Hematopoietic multipotent progenitor cell (in vitro differentiated cells): ENCODE results near the gene DCTN2. TPM values are rescaled to one million over a fixed set of nuclear protein-coding genes. Genes with fewer than 3 reads are reported as not detected.
"Not testable (repeated sequence)": the region's sequence is repeated elsewhere in the genome, so short reads cannot be mapped to it uniquely, and the experiment has no call there.

Source experiments
- DNase-seq, 3 donors: peaks; one replicate each; pipeline ENCODE4 v3.0.0-alpha.2; 2011 to 2015; ENCODE audit warnings: low read depth in 2 of 3, low spot score in 2 of 3
- small RNA-seq: library from RNA; depleted of rRNA; stranded (forward); fragments of <200 nt; gene quantifications from one replicate; pipeline ENCODE3, GENCODE V24; 2012
- total RNA-seq: library from RNA; depleted of rRNA; stranded (reverse); fragments of >200 nt; gene quantifications from one replicate; pipeline ENCODE4 v1.2.3, GENCODE V29; 2012

DCTN2 gene
- total RNA-seq, 1 donor: 117 TPM

DNA sequence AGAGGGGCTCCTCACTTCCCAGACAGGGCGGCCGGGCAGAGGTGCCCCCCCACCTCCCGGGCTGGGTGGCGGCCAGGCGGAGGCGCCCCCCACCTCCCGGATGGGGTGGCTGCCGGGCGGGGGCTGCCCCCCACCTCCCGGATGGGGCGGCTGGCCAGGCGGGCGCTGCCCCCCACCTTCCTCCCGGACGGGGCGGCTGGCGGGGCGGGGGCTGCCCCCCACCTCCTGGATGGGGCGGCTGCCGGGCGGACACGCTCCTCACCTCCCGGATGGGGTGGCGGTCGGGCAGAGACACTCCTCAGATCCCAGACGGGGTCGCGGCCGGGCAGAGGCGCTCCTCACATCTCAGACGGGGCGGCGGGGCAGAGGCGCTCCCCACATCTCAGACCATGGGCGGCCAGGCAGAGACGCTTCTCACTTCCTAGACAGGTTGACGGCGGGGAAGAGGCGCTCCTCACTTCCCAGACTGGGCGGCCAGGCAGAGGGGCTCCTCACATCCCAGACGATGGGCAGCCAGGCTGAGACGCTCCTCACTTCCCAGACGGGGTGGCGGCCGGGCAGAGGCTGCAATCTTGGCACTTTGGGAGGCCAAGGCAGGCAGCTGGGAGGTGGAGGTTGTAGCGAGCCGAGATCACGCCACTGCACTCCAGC, 51.8 kb downstream of the DCTN2 start:
- not testable (repeated sequence) for DNase-seq

DNA sequence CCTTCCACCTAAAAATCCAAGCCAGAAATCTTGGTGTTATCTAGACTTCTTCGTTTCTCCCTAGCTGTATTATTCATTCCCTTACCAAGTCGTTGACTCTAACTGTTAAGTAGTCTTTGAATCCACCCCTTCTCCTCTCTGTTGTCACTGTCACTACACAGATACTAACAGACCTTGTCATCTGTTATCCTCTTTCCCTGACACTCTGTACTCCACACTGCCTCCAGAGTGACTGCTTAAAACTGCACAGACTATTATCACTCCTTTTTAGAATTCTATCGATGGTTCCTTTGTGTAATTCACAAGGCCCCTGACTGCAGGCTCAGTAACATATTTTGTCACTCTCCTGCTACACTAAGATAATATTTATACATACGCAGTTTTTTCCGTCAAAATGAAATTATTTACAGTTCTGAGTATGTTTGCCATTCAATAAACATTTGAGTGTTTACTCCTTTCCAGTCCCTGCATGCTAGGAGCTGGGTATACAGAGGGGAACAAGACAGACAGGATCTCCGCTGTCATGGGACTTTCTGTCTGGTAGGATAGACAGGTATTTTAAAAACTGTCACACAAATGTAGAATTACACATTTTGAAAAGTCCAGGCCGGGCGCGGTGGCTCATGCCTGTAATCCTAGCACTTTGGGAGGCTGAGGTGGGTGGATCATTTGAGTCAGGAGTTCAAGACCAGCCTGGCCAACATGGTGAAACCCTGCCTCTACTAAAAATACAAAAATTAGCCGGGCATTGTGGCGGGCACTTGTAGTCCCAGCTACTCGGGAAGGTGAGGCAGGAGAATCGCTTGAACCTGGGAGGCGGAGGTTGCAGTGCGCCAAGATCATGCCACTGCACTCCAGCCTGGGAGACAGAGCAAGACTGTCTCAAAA, 55.4 kb downstream of the DCTN2 start:
- DNase-seq: peak in 2 of 3 donors; percentile 33 to 48

DNA sequence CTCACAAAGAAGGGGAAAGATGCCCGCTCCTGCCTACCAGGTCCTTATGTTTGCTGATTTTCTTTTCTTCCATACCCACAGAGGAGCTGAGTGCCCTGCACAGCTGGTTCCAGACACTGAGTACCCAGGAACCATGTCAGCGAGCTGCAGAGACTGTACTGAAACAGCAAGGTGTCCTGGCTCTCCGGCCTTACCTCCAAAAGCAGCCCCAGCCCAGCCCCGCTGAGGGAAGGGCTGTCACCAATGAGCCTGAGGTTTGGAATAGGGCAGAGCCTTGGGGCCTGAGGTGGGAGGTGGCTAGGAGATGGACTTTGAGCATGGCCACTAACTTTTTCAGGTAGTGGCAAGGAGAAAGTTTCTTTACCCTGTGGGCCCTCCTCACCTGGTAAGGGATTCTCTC, 56.9 kb downstream of the DCTN2 start:
- no peak for DNase-seq

DNA sequence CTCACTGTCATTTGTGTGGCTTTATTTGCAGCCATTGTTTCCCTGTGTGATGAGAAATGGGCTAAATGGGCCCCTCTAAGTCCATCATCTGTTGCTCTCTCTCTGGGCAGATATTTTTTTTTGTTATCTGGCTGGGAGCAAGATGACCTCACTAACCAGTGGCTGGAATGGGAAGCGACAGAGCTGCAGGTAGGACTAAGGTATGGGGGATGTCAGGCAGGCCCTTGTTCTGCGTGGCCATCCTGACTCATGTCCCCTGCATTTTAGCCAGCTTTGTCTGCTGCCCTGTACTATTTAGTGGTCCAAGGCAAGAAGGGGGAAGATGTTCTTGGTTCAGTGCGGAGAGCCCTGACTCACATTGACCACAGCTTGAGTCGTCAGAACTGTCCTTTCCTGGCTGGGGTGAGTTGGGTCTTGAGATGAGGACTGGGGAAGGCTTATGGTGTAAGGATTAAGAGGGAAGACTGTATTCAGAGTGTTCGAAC, 57.8 kb downstream of the DCTN2 start:
- DNase-seq: no peak

DNA sequence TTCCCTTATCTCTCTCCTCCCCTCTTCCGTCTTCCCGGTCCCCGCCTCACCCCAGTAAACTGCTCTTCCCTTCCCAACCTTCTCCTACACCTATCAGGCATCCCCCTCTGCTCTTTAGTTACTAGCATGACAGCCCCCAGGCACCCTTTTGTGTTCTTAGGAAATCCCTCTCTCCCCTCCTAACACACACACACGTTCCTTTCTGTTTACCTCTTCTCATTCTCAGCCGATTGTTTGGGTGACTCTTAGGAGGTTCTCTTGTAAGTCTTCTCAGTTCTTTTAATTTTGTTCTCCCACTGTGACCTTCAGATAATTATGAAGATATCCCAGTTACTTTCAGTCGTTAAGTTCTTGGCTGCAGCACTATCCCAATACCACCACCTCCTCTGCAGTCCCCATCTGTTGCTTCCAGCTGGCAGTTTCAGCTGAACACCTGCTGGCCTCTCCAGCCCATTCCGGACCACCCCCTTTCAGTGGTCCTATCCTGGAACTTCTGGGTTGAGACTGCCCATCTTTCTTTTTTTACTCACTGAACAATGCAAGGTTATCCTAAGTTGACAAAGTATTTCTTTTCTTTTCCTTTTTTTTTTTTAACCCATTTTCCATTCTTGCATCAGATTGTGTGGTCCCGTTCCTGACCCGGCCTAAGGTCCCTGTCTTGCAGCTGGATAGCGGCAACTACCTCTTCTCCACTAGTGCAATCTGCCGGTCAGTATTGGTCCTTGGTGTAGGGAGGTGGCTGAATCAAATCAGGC, 58.4 kb downstream of the DCTN2 start:
- no peak for DNase-seq

DNA sequence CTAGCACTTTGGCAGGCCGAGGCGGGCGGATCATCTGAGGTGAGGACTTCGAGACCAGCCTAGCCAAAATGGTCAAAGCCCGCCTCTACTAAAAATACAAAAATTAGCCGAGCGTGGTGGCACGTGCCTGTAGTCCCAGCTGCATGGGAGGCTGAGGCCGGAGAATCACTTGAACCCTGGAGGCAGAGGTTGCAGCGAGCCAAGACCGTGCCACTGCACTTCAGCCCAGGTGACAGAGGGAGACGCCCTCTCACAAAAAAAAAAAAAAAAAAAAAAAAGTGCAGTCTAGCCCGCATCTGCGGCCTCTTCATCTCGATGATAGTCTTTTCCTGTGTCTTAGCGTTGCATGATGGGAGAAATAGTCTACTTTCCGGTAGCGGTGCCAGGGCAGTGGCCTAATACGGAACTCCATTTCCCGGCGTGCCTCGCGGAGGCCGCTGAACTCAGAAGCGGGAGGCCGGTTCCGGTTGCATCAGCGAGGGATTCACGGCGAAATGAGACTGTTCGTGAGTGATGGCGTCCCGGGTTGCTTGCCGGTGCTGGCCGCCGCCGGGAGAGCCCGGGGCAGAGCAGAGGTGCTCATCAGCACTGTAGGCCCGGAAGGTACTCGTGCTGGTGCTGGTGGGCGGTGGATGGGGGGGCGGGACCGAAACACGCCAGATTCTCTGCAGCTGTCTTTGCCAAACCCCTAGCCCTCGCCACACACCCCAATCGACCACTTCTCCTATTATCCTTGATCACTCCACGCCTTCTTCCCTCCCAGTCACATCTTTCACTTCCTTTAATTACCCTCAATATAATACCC, 59.2 kb downstream of the DCTN2 start, which contains the start of gene MARS1:
Gene MARS1, plus strand, starts transcription at position 472 of the 805 bp plus-strand sequence. Its CDS starts 23 bp downstream, at position 495.
- peak; percentile 82 to 97 (median 96) for DNase-seq

DNA sequence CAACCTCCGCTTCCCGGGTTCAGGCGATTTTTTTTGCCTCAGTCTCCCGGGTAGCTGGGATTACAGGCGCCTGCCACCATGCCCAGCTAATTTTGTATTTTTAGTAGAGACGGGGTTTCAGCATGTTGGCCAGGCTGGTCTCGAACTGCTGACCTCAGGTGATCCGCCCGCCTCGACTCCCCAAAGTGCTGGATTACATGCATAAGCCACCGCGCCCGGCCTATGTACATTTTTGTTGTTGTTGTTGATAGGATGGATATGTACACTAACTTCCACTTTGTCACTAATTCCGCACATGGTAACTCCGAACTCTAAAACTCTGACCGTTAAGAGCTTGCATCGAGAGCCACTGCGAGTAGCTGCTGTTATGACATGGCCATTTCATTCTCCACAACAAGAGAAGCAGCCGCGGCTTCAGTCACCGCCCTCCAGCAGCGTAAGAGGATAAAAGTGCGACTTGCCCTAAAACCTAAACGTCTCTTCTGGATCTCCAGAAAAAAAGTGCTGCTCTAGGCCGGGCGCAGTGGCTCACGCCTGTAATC, 59.9 kb downstream of the DCTN2 start:
- DNase-seq: no peak

DNA sequence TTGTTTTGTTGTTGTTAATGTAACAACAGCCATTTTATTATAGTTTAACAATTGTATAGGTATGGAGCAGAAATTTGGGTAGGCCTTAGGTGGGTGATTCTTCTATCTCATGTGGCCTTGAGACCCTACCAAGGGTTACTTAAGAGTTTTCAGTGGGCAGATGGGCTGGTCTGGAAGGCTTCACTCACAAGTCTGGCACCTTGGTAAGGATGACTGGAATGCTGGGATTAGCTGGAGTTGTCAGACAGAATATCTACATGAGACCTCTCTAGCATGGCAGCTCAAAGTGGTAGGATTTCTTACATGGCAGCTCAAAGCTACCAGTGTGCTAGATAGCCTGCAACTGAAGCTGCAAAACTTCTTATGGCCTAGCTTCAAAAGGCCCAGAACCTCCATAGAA, 61.3 kb downstream of the DCTN2 start:
- no peak for DNase-seq

DNA sequence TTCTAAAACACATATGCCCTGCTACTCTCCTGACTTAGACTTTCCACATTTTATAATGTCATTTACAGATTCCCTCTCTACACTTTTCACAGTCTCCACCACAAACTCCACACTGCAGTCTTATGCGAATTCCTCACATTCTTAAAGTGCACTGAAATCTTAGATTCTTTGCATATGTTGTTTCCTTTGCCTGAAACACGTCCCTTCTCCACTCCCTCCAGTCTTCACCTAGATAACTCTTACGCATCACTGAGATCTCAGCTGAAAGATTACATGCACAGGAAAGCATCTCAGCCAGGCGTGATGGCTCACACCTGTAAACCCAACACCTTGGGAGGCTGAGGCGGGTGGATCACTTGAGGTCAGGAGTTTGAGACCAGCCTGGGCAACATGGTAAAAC, 63.5 kb downstream of the DCTN2 start:
- DNase-seq: no peak

DNA sequence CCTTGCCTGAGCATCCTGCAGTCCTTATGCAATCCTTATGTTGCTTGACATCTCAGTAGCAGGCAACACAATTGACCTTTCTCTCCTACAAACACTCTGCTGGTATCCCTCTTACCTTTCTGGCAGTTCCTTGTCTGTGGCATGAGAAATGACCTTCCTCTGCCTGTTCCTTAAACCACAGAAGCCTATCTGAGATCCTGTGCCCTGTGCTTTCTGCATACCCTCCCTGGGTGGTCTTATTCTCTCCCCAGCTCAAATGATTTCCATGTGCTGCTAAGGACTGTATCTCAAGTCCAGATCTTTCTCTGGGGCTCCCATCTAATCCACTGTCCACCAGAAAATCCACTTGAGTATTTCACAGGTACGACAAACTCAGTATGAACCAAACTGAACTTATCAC, 65.3 kb downstream of the DCTN2 start:
- DNase-seq: no peak

Small RNA genes within 50 kb of the gene (small RNA-seq; reads per million reads assigned to genes)
- gene MIR616: not detected

Other genes starting within 250 kb of the DCTN2 start
- 35.8 TPM for gene R3HDM2, start 116.1 kb downstream of the DCTN2 start, total RNA-seq
- gene INHBC, start 112.4 kb downstream of the DCTN2 start, total RNA-seq: 0.27 TPM
- not detected for gene INHBE, start 91.9 kb downstream of the DCTN2 start, total RNA-seq
- 0.27 TPM for gene GLI1, start 87.4 kb downstream of the DCTN2 start, total RNA-seq
- gene ARHGAP9, start 67.3 kb downstream of the DCTN2 start, total RNA-seq: 125 TPM
- gene MARS1, start 59.1 kb downstream of the DCTN2 start, total RNA-seq: 81.3 TPM
- 29.4 TPM for gene DDIT3, start 26.7 kb downstream of the DCTN2 start, total RNA-seq
- 24.5 TPM for gene MBD6, start 24.4 kb downstream of the DCTN2 start, total RNA-seq
- gene KIF5A, start 2.9 kb upstream of the DCTN2 start, total RNA-seq: 1.3 TPM
- 10.0 TPM for gene PIP4K2C, start 44.0 kb upstream of the DCTN2 start, total RNA-seq
- 32.9 TPM for gene DTX3, start 57.6 kb upstream of the DCTN2 start, total RNA-seq
- gene ARHGEF25, start 64.2 kb upstream of the DCTN2 start, total RNA-seq: 1.3 TPM
- 0.81 TPM for gene B4GALNT1, start 86.0 kb upstream of the DCTN2 start, total RNA-seq
- 268 TPM for gene OS9, start 146.9 kb upstream of the DCTN2 start, total RNA-seq
- 82.9 TPM for gene AGAP2, start 191.6 kb upstream of the DCTN2 start, total RNA-seq
- 41.7 TPM for gene TSPAN31, start 197.8 kb upstream of the DCTN2 start, total RNA-seq
- gene CDK4, start 205.1 kb upstream of the DCTN2 start, total RNA-seq: 194 TPM
- 12.4 TPM for gene MARCHF9, start 207.9 kb upstream of the DCTN2 start, total RNA-seq
- 3.2 TPM for gene CYP27B1, start 219.9 kb upstream of the DCTN2 start, total RNA-seq
- gene METTL1, start 224.9 kb upstream of the DCTN2 start, total RNA-seq: 8.6 TPM
- gene EEF1AKMT3, start 225.4 kb upstream of the DCTN2 start, total RNA-seq: 8.9 TPM
- 15.6 TPM for gene TSFM, start 235.6 kb upstream of the DCTN2 start, total RNA-seq